Duodenal mucosa (tissue), 2 donors: ENCODE measurements around the gene CCDC188.

ENCODE experiments used
- H3K27ac ChIP-seq: one replicate; pipeline ENCODE4 v1.7.0; 2013; ENCODE audit warnings: low read depth, low read length
- H3K27me3 ChIP-seq, 2 donors: one replicate each; pipeline ENCODE4 v1.7.0; 2013; ENCODE audit warnings: low read length in 2 of 2, control low read depth in 1 of 2; ENCODE audit not compliant: insufficient read depth in 2 of 2, control insufficient read depth in 1 of 2
- H3K36me3 ChIP-seq, 2 donors: one replicate each; pipeline ENCODE4 v1.7.0; 2013; ENCODE audit warnings: low read length in 2 of 2, control low read depth in 1 of 2; ENCODE audit not compliant: insufficient read depth in 2 of 2, control insufficient read depth in 1 of 2
- H3K4me1 ChIP-seq, 2 donors: one replicate each; pipeline ENCODE4 v1.7.0; 2013; ENCODE audit warnings: low read length in 2 of 2, control low read depth in 1 of 2; ENCODE audit not compliant: insufficient read depth in 2 of 2, control insufficient read depth in 1 of 2
- H3K4me3 ChIP-seq, 2 donors: one replicate each; pipeline ENCODE4 v1.7.0; 2013; ENCODE audit warnings: low read length in 2 of 2, low read depth in 1 of 2
- H3K9ac ChIP-seq, 2 donors: one replicate each; pipeline ENCODE4 v1.7.0; 2013; ENCODE audit warnings: low read length in 2 of 2, low read depth in 1 of 2
- H3K9me3 ChIP-seq, 2 donors: one replicate each; pipeline ENCODE4 v1.7.0; 2013; ENCODE audit warnings: low read length in 2 of 2, control low read depth in 1 of 2; ENCODE audit not compliant: control insufficient read depth in 1 of 2

The CCDC188 gene

DNA sequence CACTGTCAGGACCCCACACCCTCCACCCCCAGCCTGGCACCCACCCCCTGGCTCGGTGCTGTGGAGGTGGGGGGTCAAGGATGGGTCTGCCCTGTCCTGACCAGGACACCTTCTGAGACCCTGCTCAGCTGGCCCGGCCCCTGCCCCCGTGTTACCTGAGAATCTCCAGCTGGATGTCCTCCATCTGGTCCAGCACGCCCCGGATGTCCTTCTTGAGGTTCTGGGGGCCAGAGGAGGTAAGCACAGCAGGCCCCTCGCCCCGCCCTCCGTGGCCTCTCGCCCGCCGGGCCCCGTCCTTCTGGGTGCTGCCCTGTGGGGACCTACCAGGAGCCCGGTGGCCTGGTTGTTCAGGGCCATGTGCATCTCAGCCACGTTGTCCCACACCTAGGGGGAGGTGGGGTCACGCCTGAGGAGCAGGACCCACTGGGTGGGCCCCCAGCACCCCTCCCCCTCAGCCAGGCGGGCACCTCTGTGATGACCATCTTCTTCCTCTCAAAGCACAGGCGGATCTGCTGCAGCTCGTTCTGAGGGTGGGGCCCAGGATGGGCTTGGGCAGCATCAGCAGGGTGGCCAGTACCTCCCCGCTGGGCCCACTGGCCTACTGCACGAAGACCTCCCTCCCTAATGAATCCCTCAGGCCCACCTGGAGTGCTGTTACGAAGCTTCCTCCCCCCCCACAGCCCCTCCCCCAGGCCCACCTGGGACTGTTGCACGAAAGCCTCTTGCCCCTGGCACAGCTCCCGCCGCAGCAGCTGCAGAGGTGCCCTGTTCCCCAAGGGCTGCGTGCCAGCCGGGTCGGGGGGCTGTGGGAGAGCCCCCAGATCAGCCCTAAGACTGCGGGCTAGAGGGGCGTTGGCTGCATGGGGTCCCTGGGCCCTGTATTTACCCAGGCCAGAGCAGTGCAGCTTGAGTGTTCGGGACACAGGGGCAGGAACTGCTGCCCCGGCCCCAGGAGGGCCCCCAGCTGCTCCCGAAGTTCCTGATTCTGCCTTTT lies 1.3 kb downstream of the CCDC188 start:
- Histone ChIP-seq H3K27me3 (no peaks in the 10 kb centered on the region), H3K4me1 (peaks cover 0 to 3% of the 10 kb centered on the region in 2 donors), H3K36me3 (no peaks in the 10 kb centered on the region), H3K4me3 (no peak overlapping the region), H3K9me3 (no peaks in the 10 kb centered on the region), H3K9ac (no peak overlapping the region), H3K27ac (no peak overlapping the region)

DNA sequence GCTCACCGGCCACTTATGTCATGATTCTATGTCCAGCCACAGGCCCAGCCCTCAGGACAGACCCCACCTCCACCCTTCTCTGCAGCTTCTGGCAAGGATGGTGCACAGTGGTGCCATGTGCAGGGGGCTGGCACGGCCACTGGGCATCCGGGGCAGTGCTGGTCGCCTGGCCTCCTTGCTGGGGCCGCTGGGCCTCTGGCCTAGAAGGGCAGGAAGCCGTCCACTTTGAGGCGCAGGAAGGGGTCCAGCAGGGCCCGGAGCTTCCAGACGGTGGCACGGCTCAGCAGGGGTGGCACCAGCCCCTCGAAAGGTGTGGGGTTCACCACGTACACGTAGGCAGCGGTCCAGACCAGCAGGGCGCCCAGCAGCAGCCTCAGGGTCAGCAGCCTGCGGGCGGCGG lies 2.4 kb downstream of the CCDC188 start:
- H3K4me3 ChIP-seq = no peak overlapping the region

DNA sequence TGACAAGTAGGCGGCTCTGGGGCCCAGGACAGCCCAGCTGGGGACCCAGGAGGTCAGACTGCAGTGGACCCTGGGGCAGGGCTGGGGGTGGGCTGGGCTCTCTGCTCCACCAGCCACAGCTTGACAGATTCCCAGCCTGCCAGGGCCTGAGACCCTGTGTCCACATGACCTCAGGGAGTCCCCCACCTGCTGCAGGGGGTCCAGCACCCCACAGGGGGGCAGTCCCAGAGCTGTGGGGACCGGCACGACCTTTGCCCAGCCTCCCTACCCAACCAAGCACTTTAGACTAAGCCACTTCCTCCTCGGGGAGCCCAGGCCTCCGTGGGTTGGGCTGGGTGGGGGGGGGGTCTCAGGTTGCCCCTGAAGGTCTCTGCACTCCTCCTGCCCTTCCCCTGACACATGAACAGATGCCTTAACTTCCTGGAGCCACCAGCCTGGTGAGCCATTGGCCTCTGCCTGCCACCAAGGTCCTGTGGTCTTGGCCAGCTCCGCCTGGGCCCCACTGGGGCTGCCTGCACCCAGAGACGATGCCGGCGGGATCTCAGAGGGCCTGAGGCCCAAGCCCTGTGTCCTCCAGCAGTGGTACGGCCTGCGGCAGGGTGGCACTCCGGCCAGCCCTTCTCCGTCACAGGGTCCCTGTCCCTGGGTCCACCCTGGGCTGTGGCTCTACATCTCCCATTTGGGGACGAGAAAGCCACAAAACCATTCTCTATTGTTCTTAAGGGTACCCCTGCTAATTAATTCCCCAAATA lies 3.4 kb downstream of the CCDC188 start:
- Histone ChIP-seq H3K27me3 (no peaks in the 10 kb centered on the region), H3K27ac (no peak overlapping the region), H3K9me3 (no peaks in the 10 kb centered on the region), H3K4me1 (peaks cover 0 to 3% of the 10 kb centered on the region in 2 donors), H3K36me3 (no peaks in the 10 kb centered on the region), H3K9ac (no peak overlapping the region), H3K4me3 (no peak overlapping the region)

More for the DNA sequence above, 2.4 kb downstream of the CCDC188 start:
- no peaks in the 10 kb centered on the region for H3K9me3 ChIP-seq
- no peaks in the 10 kb centered on the region for H3K27me3 ChIP-seq
- H3K4me1 ChIP-seq = peaks cover 0 to 3% of the 10 kb centered on the region in 2 donors
- H3K36me3 ChIP-seq = no peaks in the 10 kb centered on the region
- H3K9ac ChIP-seq = no peak overlapping the region
- no peak overlapping the region for H3K27ac ChIP-seq

DNA sequence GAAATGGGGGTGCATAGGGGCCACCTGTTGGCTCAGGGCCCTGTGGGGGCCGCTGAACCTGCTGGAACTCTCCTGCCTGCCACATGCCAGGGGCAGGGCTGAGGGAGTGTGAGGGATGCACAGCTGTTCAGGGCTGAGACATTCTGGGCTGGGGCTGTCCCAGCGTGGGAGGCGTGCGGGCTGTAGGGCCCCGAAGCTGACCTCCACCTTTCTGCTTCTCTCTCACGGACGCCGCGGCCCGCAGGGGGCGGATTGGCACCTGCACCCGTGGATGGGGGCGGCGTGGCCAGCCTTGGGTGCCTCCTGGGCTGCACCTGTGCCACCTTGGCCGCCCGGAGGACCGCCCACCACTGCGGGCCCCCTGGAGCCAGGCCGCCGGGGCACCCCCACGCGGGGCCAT lies 4.1 kb downstream of the CCDC188 start:
- H3K27me3 ChIP-seq = no peaks in the 10 kb centered on the region
- no peak overlapping the region for H3K9ac ChIP-seq
- H3K36me3 ChIP-seq = no peaks in the 10 kb centered on the region
- peaks cover 0 to 3% of the 10 kb centered on the region in 2 donors for H3K4me1 ChIP-seq
- no peak overlapping the region for H3K4me3 ChIP-seq
- H3K9me3 ChIP-seq = no peaks in the 10 kb centered on the region
- H3K27ac ChIP-seq = no peak overlapping the region

DNA sequence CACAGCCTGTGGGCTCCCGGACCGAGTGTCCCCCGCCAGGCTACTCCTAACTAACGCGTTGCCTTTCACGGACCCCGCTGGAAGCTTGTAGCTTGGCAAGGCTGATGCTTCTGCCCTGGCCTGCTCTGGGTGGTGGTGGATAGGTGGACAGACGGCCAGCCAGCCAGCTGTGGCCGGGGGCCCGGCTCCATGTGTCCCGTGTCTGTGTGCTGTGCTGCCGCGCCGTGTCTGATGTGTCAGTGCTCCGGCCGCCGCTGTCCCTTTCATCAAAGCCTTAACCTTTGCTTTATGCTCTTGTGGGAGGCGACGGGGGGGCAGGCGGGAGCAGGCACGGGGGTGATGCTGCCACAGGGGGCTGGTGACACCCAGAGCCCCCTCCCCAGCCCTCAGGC lies 5.0 kb downstream of the CCDC188 start:
- no peak overlapping the region for H3K4me3 ChIP-seq
- H3K27ac ChIP-seq = no peak overlapping the region
- H3K4me1 ChIP-seq = peaks cover 0 to 3% of the 10 kb centered on the region in 2 donors
- H3K9me3 ChIP-seq = no peaks in the 10 kb centered on the region
- H3K9ac ChIP-seq = no peak overlapping the region
- H3K36me3 ChIP-seq = no peaks in the 10 kb centered on the region
- H3K27me3 ChIP-seq = no peaks in the 10 kb centered on the region

DNA sequence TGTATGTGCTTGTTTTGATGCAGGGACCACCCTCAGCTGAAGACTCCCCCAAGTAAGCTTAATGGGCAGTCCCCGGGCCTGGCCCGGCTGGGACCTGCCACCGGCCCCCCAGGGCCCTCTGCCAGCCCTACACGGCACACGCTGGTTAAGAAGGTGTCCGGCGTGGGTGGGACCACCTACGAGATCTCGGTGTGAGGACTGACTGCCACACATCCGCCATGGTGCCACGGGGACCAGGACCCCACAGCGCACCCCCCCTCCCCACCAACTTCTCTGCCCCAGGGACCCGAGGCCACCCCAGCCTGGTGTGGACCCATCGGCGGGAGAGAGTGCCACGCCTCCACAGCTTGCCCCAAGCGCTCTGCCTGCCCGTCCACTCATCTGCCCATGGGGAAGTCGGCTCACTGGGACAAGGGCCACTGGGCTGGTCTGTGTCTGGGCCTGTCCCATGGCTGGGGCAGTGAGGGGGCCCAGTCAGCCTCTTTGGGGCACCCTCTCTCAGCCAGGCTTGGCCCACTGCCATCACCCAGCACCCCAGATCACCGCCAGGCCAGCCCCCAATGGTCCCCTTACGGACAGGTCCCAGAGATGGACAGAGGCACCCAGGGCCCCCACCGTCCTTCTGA lies 5.5 kb downstream of the CCDC188 start:
- no peak overlapping the region for H3K27ac ChIP-seq
- no peak overlapping the region for H3K4me3 ChIP-seq
- H3K36me3 ChIP-seq = no peaks in the 10 kb centered on the region
- H3K9ac ChIP-seq = no peak overlapping the region
- peaks cover 0 to 3% of the 10 kb centered on the region in 2 donors for H3K4me1 ChIP-seq
- H3K27me3 ChIP-seq = no peaks in the 10 kb centered on the region
- H3K9me3 ChIP-seq = no peaks in the 10 kb centered on the region

DNA sequence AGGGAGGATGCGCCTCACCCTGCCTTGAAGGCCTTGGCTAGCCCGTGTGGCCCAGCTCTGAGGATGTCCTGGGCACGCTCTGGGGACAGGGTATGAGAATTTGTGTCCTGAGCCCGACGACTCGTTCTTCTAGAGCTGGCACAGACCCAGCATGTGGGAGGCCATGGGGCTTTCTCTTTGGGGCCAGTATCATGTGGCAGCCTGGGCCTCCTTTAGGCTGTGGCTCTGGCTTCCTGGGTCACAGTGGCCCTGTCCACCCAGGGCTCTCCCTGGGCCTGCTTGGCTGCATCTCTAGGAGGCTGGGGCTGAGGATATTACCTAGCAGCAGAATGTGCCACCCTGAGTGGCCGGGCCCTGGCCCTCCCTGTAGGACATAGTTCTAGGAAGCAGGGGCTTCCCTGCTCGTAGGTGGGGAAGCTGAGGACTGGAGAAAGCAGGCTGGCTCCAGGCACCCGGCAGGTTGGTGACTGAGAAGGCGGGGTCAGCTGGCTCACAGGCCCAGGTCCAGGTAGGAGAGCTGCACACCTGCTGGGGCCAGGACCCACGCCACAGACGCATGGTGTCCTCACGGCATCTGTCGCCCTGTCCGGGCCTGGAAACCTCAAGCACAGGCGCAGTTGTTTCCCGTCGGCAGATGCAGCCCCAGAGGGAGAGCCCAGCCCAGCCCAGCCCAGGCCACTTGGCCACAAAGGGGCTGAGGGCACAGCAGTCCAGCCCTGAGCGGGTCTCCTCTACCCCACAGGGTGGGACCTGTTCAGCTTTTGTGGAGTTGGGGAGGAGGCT lies 6.8 kb downstream of the CCDC188 start:
- Histone ChIP-seq H3K9ac (no peak overlapping the region), H3K9me3 (no peaks in the 10 kb centered on the region), H3K4me1 (peaks cover 0 to 3% of the 10 kb centered on the region in 2 donors), H3K4me3 (no peak overlapping the region), H3K27me3 (no peaks in the 10 kb centered on the region), H3K36me3 (peaks cover 4 to 6% of the 10 kb centered on the region in 2 donors), H3K27ac (no peak overlapping the region)

DNA sequence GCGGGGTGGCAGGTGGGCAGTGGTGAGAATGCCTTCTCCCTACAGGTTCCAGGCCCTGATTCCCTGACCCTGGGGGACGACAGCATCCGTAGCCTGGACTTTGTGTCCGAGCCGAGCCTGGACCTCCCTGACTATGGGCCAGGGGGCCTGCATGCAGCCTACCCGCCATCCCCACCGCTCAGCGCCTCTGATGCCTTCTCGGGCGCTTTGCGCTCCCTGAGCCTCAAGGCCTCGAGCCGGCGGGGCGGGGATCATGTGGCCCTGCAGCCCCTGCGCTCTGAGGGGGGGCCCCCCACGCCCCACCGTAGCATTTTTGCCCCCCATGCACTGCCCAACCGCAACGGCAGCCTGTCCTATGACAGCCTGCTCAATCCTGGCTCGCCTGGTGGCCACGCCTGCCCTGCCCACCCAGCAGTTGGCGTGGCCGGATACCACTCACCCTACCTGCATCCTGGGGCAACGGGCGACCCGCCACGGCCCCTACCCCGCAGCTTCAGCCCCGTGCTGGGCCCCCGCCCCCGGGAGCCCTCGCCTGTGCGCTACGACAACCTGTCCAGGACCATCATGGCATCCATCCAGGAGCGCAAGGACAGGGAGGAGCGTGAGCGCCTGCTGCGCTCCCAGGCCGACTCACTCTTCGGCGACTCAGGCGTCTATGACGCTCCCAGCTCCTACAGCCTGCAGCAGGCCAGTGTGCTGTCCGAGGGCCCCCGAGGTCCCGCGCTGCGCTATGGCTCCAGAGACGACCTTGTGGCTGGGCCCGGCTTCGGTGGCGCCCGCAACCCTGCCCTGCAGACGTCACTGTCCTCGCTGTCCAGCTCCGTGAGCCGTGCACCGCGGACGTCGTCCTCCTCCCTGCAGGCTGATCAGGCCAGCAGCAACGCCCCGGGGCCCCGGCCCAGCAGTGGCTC lies 7.9 kb downstream of the CCDC188 start:
- no peak overlapping the region for H3K9ac ChIP-seq
- peaks cover 0 to 6% of the 10 kb centered on the region in 2 donors for H3K4me1 ChIP-seq
- H3K27me3 ChIP-seq = no peaks in the 10 kb centered on the region
- no peak overlapping the region for H3K27ac ChIP-seq
- H3K36me3 ChIP-seq = peaks cover 4 to 6% of the 10 kb centered on the region in 2 donors
- H3K9me3 ChIP-seq = no peaks in the 10 kb centered on the region
- no peak overlapping the region for H3K4me3 ChIP-seq
